ENCODE measurements around the gene SPTBN4. TPM values are rescaled to one million over a fixed set of nuclear protein-coding genes. Genes with fewer than 3 reads are reported as not detected.
"Not testable (repeated sequence)": the region's sequence is repeated elsewhere in the genome, so short reads cannot be mapped to it uniquely, and the experiment has no call there.

The SPTBN4 gene
- total RNA-seq, 4 donors from 2014 or later, result 0.30 to 1.2 (median 0.71) TPM

- Histone ChIP-seq H3K4me1 (no peaks in the 10 kb centered on the region), H3K9me3 (no peaks in the 10 kb centered on the region), H3K27ac (no peak overlapping the region), H3K27me3 (no peaks in the 10 kb centered on the region), H3K4me3 (no peak overlapping the region), H3K36me3 (peaks cover 80% of the 10 kb centered on the region)
- 52% methylated on average over 41 of the region's 41 CpGs for WGBS
- no peak for DNase-seq (ENCODE audit: low spot score in 2 of 2)
- TF ChIP-seq POLR2A (IDR thresholded peaks at IDR 0.05), result no peak
- no peak for TF ChIP-seq CTCF (IDR thresholded peaks at IDR 0.05)
- TF ChIP-seq EP300 (IDR thresholded peaks at IDR 0.05), result no peak
- no peak for TF ChIP-seq POLR2AphosphoS5 (IDR thresholded peaks at IDR 0.05)
These were observed 156.8 kb downstream of the SPTBN4 start for GRCh38 chr19:40623403-40624251.

GRCh38 chr19:40624369-40625153 lies 157.8 kb downstream of the SPTBN4 start:
- peaks cover 80% of the 10 kb centered on the region for H3K36me3 ChIP-seq
- not testable (repeated sequence) for DNase-seq (ENCODE audit: low spot score in 2 of 2); H3K4me3 ChIP-seq; H3K27ac ChIP-seq; H3K27me3 ChIP-seq; H3K4me1 ChIP-seq; H3K9me3 ChIP-seq
- 79% methylated on average over 14 of the region's 14 CpGs for WGBS

- no peak for DNase-seq (ENCODE audit: low spot score in 2 of 2)
- no peak overlapping the region for H3K27ac ChIP-seq
- H3K9me3 ChIP-seq, result no peaks in the 10 kb centered on the region
- peaks cover 73% of the 10 kb centered on the region for H3K36me3 ChIP-seq
- no peaks in the 10 kb centered on the region for H3K4me1 ChIP-seq
- no peaks in the 10 kb centered on the region for H3K27me3 ChIP-seq
- WGBS, result 82% methylated on average over 5 of the region's 7 CpGs
- TF ChIP-seq CTCF (IDR thresholded peaks at IDR 0.05) (no peak), POLR2AphosphoS5 (IDR thresholded peaks at IDR 0.05) (no peak), EP300 (IDR thresholded peaks at IDR 0.05) (no peak), POLR2A (IDR thresholded peaks at IDR 0.05) (no peak)
- H3K4me3 ChIP-seq, result no peak overlapping the region
These were observed 158.8 kb downstream of the SPTBN4 start for GRCh38 chr19:40625406-40626120.

Other genes starting within 250 kb of the SPTBN4 start
- not detected for gene TTC9B, start 248.6 kb upstream of the SPTBN4 start, total RNA-seq
- under 1 TPM in 1 of 4 donors, not detected in 3; 0.26 TPM for gene CCNP, start 240.3 kb upstream of the SPTBN4 start, total RNA-seq
- gene AKT2, start 181.7 kb upstream of the SPTBN4 start, total RNA-seq, result 100 to 1,000 TPM in 2 of 4 donors, 10 to 100 TPM in 2; 76.4 to 146 (median 92.3) TPM
- 10 to 100 TPM; 14.8 to 34.9 (median 16.3) TPM for gene C19orf47, start 118.6 kb upstream of the SPTBN4 start, total RNA-seq
- gene PLD3, start 118.3 kb upstream of the SPTBN4 start, total RNA-seq, result 100 to 1,000 TPM; 173 to 231 (median 202) TPM
- gene HIPK4, start 76.8 kb upstream of the SPTBN4 start, total RNA-seq, result under 1 TPM in 3 of 4 donors, not detected in 1; 0.21 to 0.47 (median 0.42) TPM
- 1 to 10 TPM; 4.1 to 7.3 (median 4.8) TPM for gene PRX, start 53.6 kb upstream of the SPTBN4 start, total RNA-seq
- gene SERTAD1, start 41.0 kb upstream of the SPTBN4 start, total RNA-seq, result 10 to 100 TPM in 3 of 4 donors, 1 to 10 TPM in 1; 8.5 to 33.9 (median 20.6) TPM
- 10 to 100 TPM; 16.4 to 29.8 (median 19.1) TPM for gene SERTAD3, start 22.7 kb upstream of the SPTBN4 start, total RNA-seq
- gene BLVRB, start 1.3 kb upstream of the SPTBN4 start, total RNA-seq, result 100 to 1,000 TPM; 117 to 172 (median 142) TPM
- 10 to 100 TPM; 42.2 to 58.3 (median 51.1) TPM for gene SHKBP1, start 109.9 kb downstream of the SPTBN4 start, total RNA-seq
- gene LTBP4, start 134.4 kb downstream of the SPTBN4 start, total RNA-seq, result 100 to 1,000 TPM; 108 to 236 (median 121) TPM
- 10 to 100 TPM; 20.5 to 38.2 (median 29.3) TPM for gene NUMBL, start 223.7 kb downstream of the SPTBN4 start, total RNA-seq
- 10 to 100 TPM; 31.2 to 53.8 (median 39.3) TPM for gene COQ8B, start 249.9 kb downstream of the SPTBN4 start, total RNA-seq